ENCODE measurements around the gene VEZF1.

Gene VEZF1

DNA sequence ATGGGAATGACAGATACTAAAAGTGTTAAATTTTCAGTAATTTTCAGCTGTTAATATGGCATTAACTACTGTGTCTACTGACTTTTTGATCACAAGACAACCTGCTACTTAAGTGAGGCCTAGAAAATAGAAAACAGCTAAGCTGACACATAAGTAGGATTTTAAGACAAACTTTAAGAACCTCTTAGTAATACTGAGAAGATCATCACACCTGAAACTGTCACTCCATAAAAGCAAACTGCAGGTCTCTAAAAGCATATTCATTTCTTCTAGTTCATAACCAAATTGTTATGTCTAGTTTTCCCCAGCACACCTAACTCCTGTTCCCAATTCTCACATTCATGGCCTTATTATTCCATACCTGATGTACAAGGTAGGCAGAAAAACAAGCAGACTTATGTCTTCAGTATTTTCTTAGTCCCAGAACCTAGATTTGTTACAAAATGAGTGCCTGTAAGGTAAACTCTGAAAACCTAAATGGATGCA is 11.0 kb upstream of the VEZF1 start:
- no peak for DNase-seq (ENCODE audit: low read depth)

DNA sequence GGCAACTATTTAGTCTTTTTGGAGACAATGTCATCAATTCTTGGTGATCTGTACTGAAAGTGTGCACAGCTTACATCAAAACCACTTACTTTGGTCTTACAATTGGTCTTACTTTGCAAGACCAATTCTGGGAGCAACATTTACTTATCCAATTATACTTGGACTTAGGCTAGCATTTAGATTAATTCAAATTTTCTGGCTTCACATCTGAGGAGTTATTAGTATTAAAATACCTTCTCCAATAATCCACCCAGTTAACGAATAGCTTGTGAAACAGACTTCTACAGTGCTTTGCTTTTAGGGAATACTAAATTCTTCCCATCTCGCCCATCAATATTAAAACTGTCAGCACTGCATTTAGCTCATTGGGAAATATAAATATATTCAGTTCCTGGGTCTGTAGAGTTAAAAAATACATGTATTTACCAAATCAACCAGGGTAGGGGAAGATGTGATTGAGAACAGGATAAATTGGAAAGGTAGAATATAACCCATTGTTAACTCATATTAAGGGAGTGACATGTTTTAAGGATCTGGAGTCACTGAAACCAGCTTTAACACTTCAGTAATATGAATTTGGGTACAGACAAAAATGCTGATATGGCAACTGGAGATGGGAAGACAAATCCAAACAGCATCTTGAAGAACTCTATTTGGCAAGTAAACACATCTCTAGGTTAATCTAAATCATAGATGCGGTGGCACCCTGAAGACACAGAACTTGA is 9.2 kb upstream of the VEZF1 start:
- DNase-seq (ENCODE audit: low read depth) = no peak

DNA sequence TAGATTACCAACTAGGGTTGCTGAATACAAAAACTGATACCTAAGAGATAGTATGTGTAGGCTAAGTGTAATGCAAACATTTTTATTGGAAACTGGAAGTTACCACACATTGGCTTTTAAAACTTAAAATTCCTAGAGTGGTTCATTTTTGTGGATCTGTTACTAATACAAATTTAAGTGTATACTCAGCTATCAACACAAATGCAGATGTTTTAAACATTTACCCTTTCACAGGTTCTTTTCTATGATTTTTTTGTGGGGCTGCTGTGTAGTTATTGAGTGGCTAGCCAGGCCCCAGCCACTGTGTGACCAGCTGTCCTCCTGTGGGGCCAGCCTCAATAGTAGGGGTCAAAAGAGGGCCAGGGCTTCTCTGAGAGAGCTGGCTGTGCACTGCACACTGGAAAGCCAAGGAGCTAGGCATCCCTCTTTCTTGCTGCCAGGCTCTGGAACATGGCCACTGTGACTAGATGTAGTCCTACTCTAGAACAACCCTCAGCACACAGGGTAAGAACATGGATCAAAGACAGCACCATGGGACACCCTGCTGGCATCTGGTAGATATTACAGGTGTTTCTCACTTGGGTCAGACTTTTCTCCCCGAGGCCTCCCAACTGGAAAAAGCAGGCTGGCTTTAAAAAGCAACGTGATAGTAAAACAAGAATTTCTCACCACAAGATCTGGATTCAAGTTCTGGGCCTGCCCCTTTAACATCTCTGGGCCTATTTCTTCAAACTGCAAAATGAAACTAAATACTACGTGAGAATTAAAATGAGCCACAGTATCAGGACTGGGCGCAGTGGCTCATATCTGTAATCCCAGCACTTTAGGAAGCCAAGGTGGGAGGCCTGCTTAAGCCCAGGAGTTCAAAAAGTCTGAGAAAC is 7.3 kb upstream of the VEZF1 start:
- peak; percentile 29 for DNase-seq (ENCODE audit: low read depth)

DNA sequence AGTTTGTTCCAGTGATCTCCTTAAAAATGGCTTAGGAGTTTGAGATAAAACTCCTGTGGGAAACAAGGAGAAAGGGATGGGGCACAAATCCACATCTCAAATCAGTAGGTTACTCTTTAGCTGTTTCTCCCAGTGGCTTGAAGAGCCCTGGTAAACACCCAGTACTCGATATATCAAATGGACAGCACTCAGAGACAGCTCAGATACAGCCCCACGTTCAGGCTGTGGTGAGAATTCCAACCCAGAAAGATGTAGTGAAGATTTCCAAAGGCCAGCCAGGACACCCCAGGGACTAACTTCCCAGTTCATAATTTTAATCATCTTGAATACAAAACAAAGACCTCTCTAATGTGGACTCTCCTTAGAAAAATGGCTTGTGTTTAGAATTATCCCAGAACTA is 6.4 kb upstream of the VEZF1 start:
- DNase-seq (ENCODE audit: low read depth) = no peak

GRCh38 chr17:57993471-57994365 is 5.7 kb upstream of the VEZF1 start:
- DNase-seq (ENCODE audit: low read depth) = no peak

- no peak for DNase-seq (ENCODE audit: low read depth)
Observed at GRCh38 chr17:57991537-57991936, 3.5 kb upstream of the VEZF1 start.

GRCh38 chr17:57990037-57990436 is 2.0 kb upstream of the VEZF1 start:
- no peak for DNase-seq (ENCODE audit: low read depth)

DNA sequence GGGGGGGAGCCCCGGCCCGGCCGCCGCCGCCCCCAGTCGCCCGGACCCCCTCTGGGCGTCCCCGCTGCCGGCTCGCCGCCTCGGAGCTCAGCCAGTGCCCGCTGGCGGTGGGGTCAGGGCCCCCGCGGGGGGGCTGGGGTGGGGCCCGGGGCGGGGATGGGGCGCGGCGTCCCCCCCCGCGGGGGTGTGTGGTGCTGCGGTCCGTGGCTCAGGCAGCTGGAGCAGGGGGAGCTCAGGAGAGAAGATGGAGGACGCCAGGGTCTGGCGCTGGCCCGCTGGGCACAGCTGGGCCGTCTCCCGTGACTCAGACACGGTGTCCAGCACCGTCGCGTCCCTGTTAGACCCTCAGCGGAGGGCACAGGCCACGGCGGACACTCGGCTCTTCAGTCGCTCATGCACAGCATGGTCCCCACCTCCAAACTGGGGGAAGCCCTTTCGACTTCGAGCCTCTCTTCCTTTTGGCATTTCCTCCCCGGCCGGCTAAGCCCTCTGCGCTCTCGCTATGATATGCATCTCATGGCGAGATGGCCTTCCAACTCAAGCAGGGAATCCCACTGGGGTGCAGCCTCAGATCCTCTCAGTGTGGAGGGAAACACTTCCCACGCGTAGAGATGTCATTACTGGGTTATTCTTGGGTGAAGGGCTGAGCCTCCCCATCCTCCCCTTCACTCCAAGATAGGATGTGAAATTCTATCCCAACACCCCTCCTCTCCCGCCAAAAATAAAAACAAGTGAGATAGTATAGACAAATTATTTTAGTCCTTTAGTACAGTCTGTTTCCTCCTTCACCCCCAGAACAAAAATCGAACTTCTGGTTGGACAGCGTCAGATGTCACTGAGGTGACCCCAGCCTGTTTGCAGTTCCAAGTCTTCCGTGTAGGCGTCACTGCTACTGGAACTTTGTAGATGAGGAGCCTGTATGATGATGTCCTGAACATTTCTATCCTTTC is 522 bp upstream of the VEZF1 start:
- DNase-seq (ENCODE audit: low read depth) = peak; percentile 49

DNA sequence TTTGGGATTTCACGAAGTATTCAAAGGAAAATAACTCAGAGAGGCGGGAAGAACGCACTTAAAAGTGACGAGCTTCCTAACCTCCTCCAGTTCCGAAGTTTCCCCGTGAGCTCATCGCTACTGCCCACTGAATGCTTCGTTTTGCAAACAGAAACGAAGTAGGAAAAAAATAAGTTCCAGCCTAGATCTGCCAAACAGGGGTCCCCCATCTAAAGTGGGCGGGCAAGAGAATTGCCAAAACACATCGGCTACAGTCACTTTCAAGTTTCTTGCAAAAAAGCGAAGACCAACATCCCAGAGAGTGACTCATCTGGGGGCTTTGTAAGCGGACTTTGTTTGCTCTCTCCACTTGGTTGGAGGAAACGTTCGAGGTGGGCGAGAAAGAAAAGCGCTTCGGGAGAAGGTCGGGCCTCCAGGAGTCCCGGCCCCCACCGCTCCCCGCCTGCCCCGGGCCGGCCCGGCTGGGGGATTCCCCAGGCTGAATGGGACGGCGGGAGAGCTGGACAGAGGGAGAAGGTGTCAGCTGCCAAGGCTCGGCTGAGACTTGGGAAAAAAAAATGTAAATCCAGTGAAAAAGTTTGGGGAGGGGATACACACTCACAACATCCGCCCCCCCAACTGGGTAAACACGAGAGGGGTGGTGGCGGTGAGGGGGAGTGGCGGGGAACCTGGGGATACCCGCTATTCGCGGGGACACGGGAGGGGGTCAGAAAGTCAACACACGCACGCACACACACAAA is 1.0 kb downstream of the VEZF1 start:
- peak; percentile 16 for DNase-seq (ENCODE audit: low read depth)

DNA sequence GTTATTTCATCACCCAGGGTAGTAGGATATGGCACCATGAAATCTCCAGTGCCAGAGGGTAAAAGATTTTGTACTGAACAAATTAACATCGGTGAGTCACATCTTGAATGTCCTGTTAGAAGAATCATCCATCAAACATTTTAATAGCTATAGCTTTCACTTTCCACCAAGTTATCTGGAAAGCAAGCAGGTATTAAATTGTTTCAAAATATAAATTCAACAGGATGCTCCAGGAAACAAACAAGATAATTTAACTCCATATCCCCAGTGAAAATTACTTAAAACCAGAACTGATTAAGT is 2.4 kb downstream of the VEZF1 start:
- no peak for DNase-seq (ENCODE audit: low read depth)

GRCh38 chr17:57984936-57985674 is 2.9 kb downstream of the VEZF1 start:
- no peak for DNase-seq (ENCODE audit: low read depth)

GRCh38 chr17:57984261-57984890 is 3.7 kb downstream of the VEZF1 start:
- DNase-seq (ENCODE audit: low read depth) = no peak

DNA sequence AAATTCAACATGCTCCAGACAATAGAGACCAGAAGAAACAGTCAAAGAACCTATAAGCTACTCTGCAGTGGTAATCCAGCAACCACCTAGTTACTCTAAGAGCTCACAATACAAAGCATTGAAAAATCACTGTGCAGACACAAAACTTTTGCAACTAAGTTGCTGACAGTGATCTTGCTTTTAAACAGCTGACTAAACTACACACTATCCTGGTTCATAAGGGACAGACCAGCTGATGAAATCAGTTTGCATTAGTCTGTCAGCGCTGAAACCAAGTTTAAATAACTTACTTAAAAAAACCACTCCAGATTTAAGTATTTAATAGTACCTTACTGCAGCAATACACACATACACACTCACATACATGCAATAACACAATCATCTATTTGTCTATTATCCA is 4.6 kb downstream of the VEZF1 start:
- DNase-seq (ENCODE audit: low read depth) = no peak

- DNase-seq (ENCODE audit: low read depth) = no peak
Observed at GRCh38 chr17:57982452-57983170, 5.4 kb downstream of the VEZF1 start.

DNA sequence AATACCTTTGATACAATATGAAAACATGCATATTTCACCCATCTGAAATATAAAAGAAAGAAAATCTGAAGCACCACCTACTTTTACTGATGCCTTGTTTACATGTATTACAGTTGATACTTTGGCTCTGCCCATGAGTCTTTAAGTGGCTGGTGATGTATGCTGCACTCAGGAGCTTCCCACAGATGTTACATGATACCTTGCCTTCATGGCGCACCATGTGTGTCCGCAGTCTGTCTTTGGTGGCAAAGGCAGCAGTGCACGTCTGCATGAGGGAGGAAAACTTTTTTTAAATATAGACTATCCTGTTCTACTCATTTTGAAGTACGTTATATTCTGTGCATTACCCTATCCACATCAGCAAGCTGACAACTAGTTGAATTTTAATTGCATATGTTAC is 7.5 kb downstream of the VEZF1 start:
- no peak for DNase-seq (ENCODE audit: low read depth)

GRCh38 chr17:57979076-57979475 is 9.0 kb downstream of the VEZF1 start:
- DNase-seq (ENCODE audit: low read depth) = no peak

- no peak for DNase-seq (ENCODE audit: low read depth)
Observed at GRCh38 chr17:57976594-57976993, 11.5 kb downstream of the VEZF1 start.

DNA sequence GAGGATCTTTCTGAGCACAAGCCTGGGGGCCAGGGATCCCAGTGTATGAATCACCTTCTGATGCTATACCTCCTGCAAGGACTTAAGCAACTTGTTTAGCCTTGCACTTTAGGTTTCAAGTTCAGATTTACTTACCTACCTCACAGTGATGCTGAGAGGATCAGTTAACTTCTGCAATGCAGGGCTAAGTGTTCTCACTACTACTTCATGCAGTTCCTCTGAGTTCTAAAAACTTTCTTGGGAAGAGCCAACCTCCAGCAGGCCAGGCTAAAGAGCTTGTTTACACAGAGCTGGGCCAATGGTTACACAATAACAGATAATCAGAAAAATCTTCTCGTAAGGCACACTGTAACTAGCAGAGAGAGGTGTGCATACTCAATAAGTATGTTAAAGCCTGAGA is 13.0 kb downstream of the VEZF1 start:
- DNase-seq (ENCODE audit: low read depth) = no peak

Measured in T follicular helper cell (primary cell).